Vagina (tissue), 2 donors: ENCODE results near the gene ITGB7. TPM values are rescaled to one million over a fixed set of nuclear protein-coding genes. Genes with fewer than 3 reads are reported as not detected.

ENCODE experiments used
- DNase-seq, 2 donors: peaks; one replicate each; pipeline ENCODE4 v3.0.0-alpha.2; 2017; ENCODE audit errors: extremely low spot score in 2 of 2
- H3K27ac ChIP-seq: fragments of 200-600 bp; sonication (generic); one replicate; pipeline ENCODE4 v1.5.1; 2019
- H3K27me3 ChIP-seq: fragments of 200-600 bp; sonication (generic); one replicate; pipeline ENCODE4 v1.5.1; 2019
- H3K36me3 ChIP-seq, 2 donors: fragments of 200-600 bp; sonication (generic); one replicate each; pipeline ENCODE4 v1.5.1; 2017 to 2019
- H3K4me1 ChIP-seq: fragments of 200-600 bp; sonication (generic); one replicate; pipeline ENCODE4 v1.5.1; 2019
- H3K4me3 ChIP-seq, 2 donors: fragments of 200-600 bp; sonication (generic); 1 replicate in 1 of 2; 2 replicates in 1 of 2; pipeline ENCODE4 v1.5.1; 2016 to 2019
- H3K9me3 ChIP-seq: fragments of 200-600 bp; sonication (generic); one replicate; pipeline ENCODE4 v1.5.1; 2019
- POLR2A ChIP-seq, 2 donors: fragments of 450-650 bp; IDR thresholded peaks; one replicate each; pipeline ENCODE4 v1.6.1; 2017; ENCODE audit warnings: antibody characterized with exemption in 2 of 2, mild to moderate bottlenecking in 2 of 2, moderate library complexity in 2 of 2
- POLR2AphosphoS5 ChIP-seq, 2 donors: sonication (generic); formaldehyde crosslinking; IDR thresholded peaks; one replicate each; pipeline ENCODE4 v1.9.0; 2017; ENCODE audit warnings: antibody characterized with exemption in 2 of 2, mild to moderate bottlenecking in 2 of 2, low read depth in 1 of 2; ENCODE audit not compliant: insufficient read depth in 1 of 2
- intact Hi-C: fragments of 100-400 bp; cut with DNase I; formaldehyde crosslinking; loops from one replicate; pipeline ENCODE4 v1.15.1; 2023
- total RNA-seq: library from RNA; depleted of rRNA; stranded (reverse); fragments of >200 nt; gene quantifications from one replicate; pipeline ENCODE4 v1.2.3, GENCODE V29; 2016
- TF ChIP-seq, protein P1 (sequence below), 3 experiments: fragments of 450-650 bp in 2 of 3; fragments of 200-600 bp in 1 of 3; sonication (generic) in 1 of 3; IDR thresholded peaks; one replicate each; pipeline ENCODE4 v1.5.1; 2017 to 2019; ENCODE audit warnings: antibody characterized with exemption in 3 of 3, mild to moderate bottlenecking in 2 of 3, moderate library complexity in 2 of 3

Gene ITGB7
- total RNA-seq, 1 donor from 2014 or later, result 3.7 TPM

DNA sequence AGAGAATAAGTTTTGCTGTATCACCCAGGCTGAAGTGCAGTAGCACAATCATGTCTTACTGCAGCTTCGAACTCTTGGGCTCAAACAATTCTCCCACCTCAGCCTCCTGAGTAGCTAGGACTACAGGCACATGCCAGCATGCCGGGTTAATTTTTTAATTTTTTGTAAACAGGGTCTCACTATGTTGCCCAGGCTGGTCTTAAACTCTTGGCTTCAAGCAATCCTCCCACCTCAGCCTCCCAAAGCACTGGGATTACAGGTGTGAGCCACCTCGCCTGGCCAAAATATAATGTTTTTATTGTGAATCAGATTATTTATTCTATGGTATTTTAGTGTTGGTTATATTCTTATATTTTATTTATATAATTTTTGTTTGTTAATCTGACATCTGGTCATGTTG is 30.3 kb downstream of the ITGB7 start:
- H3K27ac ChIP-seq, result no peak overlapping the region
- H3K36me3 ChIP-seq, result no peaks in the 10 kb centered on the region
- TF ChIP-seq POLR2AphosphoS5 (IDR thresholded peaks at IDR 0.05; ENCODE audit: insufficient read depth in 1 of 2, low read depth in 1 of 2), result no peak
- TF ChIP-seq POLR2A (IDR thresholded peaks at IDR 0.05), result no peak
- TF ChIP-seq, protein P1, sequence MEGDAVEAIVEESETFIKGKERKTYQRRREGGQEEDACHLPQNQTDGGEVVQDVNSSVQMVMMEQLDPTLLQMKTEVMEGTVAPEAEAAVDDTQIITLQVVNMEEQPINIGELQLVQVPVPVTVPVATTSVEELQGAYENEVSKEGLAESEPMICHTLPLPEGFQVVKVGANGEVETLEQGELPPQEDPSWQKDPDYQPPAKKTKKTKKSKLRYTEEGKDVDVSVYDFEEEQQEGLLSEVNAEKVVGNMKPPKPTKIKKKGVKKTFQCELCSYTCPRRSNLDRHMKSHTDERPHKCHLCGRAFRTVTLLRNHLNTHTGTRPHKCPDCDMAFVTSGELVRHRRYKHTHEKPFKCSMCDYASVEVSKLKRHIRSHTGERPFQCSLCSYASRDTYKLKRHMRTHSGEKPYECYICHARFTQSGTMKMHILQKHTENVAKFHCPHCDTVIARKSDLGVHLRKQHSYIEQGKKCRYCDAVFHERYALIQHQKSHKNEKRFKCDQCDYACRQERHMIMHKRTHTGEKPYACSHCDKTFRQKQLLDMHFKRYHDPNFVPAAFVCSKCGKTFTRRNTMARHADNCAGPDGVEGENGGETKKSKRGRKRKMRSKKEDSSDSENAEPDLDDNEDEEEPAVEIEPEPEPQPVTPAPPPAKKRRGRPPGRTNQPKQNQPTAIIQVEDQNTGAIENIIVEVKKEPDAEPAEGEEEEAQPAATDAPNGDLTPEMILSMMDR (IDR thresholded peaks at IDR 0.05), result no peak
- no peak overlapping the region for H3K4me3 ChIP-seq
- H3K9me3 ChIP-seq, result no peaks in the 10 kb centered on the region
- intact Hi-C loops, result no loop called here
- H3K27me3 ChIP-seq, result no peaks in the 10 kb centered on the region
- H3K4me1 ChIP-seq, result peaks cover 16% of the 10 kb centered on the region
- no peak for DNase-seq

GRCh38 chr12:53174881-53175491 is 32.1 kb downstream of the ITGB7 start:
- no peaks in the 10 kb centered on the region for H3K36me3 ChIP-seq
- H3K27ac ChIP-seq, result no peak overlapping the region
- H3K27me3 ChIP-seq, result no peaks in the 10 kb centered on the region
- no peaks in the 10 kb centered on the region for H3K9me3 ChIP-seq
- intact Hi-C loops, result no loop called here
- peaks cover 14% of the 10 kb centered on the region for H3K4me1 ChIP-seq
- TF ChIP-seq, protein P1 (IDR thresholded peaks at IDR 0.05), result no peak
- TF ChIP-seq POLR2A (IDR thresholded peaks at IDR 0.05) (no peak), POLR2AphosphoS5 (IDR thresholded peaks at IDR 0.05; ENCODE audit: insufficient read depth in 1 of 2, low read depth in 1 of 2) (no peak)
- H3K4me3 ChIP-seq, result no peak overlapping the region
- DNase-seq, result no peak

GRCh38 chr12:53173085-53173715 is 33.9 kb downstream of the ITGB7 start:
- Histone ChIP-seq H3K4me3 (no peak overlapping the region), H3K4me1 (peaks cover 6% of the 10 kb centered on the region), H3K36me3 (no peaks in the 10 kb centered on the region), H3K27ac (no peak overlapping the region), H3K27me3 (no peaks in the 10 kb centered on the region), H3K9me3 (no peaks in the 10 kb centered on the region)
- intact Hi-C loops, result no loop called here
- TF ChIP-seq POLR2A (IDR thresholded peaks at IDR 0.05) (no peak), POLR2AphosphoS5 (IDR thresholded peaks at IDR 0.05; ENCODE audit: insufficient read depth in 1 of 2, low read depth in 1 of 2) (no peak)
- TF ChIP-seq, protein P1 (IDR thresholded peaks at IDR 0.05), result no peak
- no peak for DNase-seq

- DNase-seq, result no peak
- Histone ChIP-seq H3K27ac (no peak overlapping the region), H3K4me3 (no peak overlapping the region), H3K36me3 (no peaks in the 10 kb centered on the region), H3K9me3 (no peaks in the 10 kb centered on the region), H3K27me3 (no peaks in the 10 kb centered on the region), H3K4me1 (peaks cover 6% of the 10 kb centered on the region)
- TF ChIP-seq POLR2AphosphoS5 (IDR thresholded peaks at IDR 0.05; ENCODE audit: insufficient read depth in 1 of 2, low read depth in 1 of 2), result no peak
- no peak for TF ChIP-seq POLR2A (IDR thresholded peaks at IDR 0.05)
- TF ChIP-seq, protein P1 (IDR thresholded peaks at IDR 0.05), result no peak
- intact Hi-C loops, result no loop called here
These were observed 34.7 kb downstream of the ITGB7 start for GRCh38 chr12:53172352-53172751.

DNA sequence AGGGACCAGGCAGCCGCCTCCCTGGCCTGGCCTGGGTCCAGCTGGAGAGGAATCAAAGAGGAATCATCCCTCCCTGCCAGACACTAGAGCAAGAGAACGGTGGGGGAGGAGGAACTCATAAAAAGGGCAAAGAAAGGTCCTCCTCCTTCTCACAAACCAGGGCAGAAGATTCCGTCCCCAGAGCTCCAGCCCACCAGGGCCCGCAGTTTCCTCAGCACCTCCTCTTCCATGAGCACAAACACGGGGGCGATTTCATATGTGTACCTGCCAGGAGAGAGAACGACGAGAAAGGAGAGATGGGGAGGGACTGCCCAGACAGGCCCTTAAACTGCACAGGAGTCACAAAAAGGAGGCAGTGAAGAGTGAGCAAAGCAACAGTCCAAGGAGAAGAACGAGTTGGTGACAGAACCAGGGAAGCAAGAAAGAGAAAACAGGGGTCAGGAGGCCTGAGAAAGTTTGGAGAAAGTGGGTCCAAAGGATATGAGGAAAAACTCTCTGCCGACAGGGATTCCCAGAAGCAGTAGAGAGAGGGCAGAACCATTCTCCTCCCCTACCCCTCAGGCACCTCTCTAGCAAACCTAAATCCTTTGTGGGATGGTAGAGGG is 35.2 kb downstream of the ITGB7 start:
- no peak for DNase-seq
- intact Hi-C loops, result no loop called here
- Histone ChIP-seq H3K27ac (no peak overlapping the region), H3K4me1 (peaks cover 6% of the 10 kb centered on the region), H3K36me3 (no peaks in the 10 kb centered on the region), H3K9me3 (no peaks in the 10 kb centered on the region), H3K27me3 (no peaks in the 10 kb centered on the region), H3K4me3 (no peak overlapping the region)
- TF ChIP-seq, protein P1 (IDR thresholded peaks at IDR 0.05), result no peak
- no peak for TF ChIP-seq POLR2A (IDR thresholded peaks at IDR 0.05)
- no peak for TF ChIP-seq POLR2AphosphoS5 (IDR thresholded peaks at IDR 0.05; ENCODE audit: insufficient read depth in 1 of 2, low read depth in 1 of 2)
